Ecto neural progenitor cell (in vitro differentiated cells): ENCODE measurements around the gene LIN9.
"Not testable (repeated sequence)": the region's sequence is repeated elsewhere in the genome, so short reads cannot be mapped to it uniquely, and the experiment has no call there.

Source experiments
- DNase-seq: peaks from one replicate; pipeline ENCODE4 v3.0.0-alpha.2; 2018; ENCODE audit warnings: low spot score

The LIN9 gene

GRCh38 chr1:226211181-226211821, 97.7 kb downstream of the LIN9 start:
- DNase-seq: no peak

DNA sequence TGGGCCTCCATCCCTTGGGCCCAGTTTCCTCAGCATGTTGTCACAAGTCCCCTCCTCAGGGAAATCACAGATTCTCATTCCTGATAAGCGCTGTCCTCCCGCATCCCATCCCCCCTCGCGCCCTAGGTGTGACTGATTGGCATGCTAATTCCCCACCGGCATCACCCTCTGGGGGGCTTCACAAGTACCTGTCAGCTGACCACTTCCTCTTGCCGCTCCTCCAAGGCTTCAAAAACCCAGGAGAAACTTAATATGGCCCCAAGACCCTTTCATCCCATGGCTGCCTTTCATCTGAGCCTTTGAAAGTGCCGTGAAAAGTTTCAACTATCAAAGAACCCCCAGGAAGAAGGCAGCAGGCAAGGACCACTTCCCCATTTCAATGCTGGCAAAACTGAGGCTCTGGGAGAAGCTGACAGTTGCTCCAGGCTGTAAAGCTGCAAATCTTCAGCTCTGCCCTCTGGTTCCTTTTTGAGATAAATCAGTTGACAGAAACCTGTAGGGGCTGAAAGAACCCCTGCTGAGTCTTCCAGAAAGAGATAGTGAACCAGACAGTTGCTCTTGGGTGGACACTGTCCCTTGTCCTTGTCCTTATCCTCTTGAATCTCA, 98.3 kb downstream of the LIN9 start:
- no peak for DNase-seq

- no peak for DNase-seq
Measured at GRCh38 chr1:226209307-226210059, 99.5 kb downstream of the LIN9 start.

DNA sequence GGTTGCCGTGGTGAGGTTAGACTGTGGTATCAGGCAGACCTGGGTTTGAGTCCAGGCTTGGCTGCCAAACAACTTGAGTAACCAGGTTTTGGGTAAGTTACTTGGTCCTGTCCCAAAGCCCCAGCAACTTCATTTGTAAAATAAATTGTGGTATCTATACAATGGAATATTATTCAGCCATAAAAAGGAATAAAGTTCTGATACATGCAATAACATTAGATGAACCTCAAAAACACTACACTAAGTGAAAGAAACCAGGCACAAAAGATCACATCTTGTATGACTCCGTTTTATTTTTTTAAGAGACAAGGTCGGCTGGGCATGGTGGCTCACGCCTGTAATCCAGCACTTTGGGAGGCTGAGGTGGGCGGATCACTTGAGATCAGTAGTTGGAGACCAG, 101.9 kb downstream of the LIN9 start:
- DNase-seq: no peak

- DNase-seq: no peak
Measured at GRCh38 chr1:226204198-226204597, 104.8 kb downstream of the LIN9 start.

DNA sequence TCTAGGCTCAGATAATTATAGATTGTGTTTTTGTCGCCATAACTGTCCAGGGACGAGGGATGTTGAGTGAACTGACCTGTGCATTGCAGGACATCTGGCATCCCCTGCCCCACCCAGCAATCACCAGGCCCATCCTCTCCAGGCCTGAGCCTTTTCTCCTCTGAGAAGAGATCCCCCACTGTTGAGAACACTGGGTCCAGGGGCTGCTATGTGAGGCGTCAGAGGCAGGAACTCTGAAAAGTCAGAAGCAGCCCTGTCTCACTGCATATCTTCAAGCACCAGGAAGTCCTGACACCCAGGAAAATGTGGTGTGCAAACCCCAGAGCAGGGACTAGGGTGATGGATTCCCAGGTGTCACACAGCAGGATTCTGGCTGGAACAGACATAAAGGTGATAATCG, 105.3 kb downstream of the LIN9 start:
- no peak for DNase-seq

DNA sequence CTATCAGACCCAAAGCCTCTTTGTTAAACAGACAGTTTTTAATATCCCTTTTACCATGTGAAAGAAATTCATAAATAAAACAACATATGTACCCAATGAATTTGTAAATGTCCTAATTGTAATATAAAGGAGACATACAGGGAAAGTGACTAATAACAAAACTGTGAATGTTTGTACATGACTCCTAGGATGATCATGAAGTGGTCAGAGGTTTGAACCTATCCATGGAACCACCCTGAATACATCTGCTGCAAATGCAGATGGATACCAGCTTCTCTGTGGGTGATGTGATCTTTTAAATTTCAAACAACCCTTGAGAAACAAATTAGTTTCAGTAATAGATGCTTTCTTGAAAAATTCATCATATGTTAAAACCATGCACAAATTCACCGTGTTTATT, 105.7 kb downstream of the LIN9 start:
- no peak for DNase-seq

DNA sequence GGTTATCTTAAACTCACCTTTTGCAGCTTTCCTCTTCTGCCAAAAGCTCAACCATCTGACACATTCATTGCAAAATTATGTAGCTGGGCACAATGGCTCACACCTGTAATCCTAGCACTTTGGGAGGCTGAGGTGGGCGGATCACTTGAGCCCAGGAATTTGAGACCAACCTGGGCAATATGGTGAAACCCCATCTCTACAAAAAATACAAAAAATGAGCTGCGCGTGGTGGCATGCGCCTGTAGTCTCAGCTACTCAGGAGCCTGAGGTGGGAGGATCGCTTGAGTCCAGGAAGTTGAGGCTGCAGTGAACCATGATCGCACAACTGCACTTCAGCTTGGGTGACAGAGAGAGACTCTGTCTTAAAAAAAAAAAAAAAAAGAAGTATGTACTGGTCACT, 106.3 kb downstream of the LIN9 start:
- not testable (repeated sequence) for DNase-seq

- no peak for DNase-seq
Measured at GRCh38 chr1:226202246-226202645, 106.7 kb downstream of the LIN9 start.

- no peak for DNase-seq
Measured at GRCh38 chr1:226201029-226201593, 107.9 kb downstream of the LIN9 start.

DNA sequence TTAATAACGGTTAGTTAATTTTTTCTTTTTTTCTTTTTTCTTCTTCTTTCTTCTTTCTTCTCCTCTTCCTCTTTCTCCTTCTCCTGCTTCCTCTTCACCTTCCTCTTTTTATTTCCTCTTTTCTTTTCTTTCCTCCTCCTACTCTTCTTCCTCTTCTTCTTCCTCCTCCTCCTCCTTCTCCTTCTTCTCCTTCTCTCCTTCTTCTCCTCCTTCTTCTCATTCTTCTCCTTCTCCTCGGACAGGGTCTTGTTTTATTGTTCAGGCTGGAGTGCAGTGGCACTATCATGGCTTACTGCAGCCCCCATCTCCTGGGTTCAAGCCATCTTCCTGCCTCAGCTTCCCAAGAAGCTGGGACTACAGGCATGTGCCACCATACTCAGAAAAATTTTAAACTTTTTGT, 109.0 kb downstream of the LIN9 start:
- DNase-seq: no peak

DNA sequence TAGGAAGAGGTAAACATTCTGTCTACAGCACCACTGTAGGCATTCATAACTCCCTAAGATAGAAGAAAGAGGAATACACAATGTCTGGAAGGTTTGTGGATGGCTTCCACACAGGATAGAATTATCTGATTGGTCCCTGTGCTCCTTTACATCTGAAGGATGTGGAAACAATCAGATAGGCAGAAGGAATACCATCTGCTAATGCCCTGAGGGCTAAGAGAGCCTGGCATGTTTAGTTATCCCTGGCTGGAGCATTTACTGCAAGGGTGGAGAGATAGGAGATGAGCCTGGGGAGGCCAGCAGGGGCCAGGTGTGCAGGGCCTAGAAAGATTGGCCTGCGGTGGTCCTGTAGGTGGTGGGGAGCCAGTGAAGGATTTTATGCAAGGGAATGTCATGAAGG, 113.8 kb downstream of the LIN9 start:
- DNase-seq: no peak

- no peak for DNase-seq
Measured at GRCh38 chr1:226187380-226187779, 121.6 kb downstream of the LIN9 start.

DNA sequence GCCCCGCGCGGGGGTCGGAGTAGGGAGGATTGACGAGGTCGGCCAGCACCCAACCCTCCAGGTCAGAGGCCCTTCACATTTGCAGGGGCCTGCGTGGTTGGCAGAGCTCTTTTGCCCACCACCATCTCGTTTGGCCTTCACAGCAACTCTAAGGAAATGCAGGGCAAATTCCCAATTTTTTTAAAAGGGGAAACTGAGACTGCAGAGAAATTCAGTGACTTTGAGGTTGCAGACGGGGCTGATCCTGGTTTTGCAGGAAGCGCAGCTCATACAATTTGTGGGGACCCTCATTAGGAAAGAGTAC, 122.0 kb downstream of the LIN9 start:
- no peak for DNase-seq

DNA sequence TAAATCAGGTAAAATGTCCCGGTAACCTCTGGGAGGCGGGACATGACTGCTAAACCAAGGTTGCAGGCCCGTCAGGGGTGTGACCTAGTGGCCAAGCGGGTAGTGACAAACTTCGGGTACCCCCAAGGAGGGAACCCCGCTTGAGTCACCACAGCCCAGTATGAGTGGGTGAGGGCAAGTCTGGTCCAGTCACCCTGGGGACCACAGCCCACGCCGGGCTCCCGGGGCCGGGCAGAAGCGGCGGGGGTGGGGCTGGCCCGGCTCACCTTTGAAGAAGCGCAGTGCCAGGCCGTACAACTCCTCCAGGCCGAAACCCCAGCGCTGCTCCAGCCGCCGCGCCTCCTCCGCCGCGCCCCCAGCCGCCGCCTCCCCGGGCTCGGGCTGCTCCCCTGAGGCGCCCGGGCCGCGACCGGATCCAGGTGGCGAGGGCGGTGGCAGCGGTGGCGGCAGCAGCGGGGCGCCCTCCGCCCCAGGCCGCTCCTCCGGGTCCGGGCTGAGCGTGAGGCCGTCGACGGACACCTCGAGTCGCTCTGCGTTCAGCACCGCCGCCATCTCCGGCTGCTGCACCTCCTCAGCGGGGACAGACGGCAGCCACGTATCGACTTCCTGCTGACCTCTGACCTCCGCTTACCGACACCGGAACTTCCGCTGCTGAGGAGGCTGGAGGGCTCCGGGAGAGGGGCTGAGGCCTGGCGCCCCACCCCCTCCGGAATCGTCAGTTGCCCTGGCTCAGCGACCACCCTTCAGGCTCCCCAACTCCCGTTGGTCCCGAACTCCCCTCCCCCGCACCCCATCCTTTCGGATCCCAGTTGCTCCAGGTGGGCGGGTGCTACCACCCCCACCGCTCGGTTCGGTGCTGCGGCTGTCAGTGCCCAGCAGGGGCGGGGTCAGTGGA, 122.6 kb downstream of the LIN9 start, which contains the start of gene ACBD3:
TSS of gene ACBD3 (minus strand) at position 618 of the 895 bp plus-strand sequence. CDS start at position 552, 66 bp downstream.
- peak; percentile 90 for DNase-seq

GRCh38 chr1:226185141-226186036, 123.6 kb downstream of the LIN9 start:
- no peak for DNase-seq

DNA sequence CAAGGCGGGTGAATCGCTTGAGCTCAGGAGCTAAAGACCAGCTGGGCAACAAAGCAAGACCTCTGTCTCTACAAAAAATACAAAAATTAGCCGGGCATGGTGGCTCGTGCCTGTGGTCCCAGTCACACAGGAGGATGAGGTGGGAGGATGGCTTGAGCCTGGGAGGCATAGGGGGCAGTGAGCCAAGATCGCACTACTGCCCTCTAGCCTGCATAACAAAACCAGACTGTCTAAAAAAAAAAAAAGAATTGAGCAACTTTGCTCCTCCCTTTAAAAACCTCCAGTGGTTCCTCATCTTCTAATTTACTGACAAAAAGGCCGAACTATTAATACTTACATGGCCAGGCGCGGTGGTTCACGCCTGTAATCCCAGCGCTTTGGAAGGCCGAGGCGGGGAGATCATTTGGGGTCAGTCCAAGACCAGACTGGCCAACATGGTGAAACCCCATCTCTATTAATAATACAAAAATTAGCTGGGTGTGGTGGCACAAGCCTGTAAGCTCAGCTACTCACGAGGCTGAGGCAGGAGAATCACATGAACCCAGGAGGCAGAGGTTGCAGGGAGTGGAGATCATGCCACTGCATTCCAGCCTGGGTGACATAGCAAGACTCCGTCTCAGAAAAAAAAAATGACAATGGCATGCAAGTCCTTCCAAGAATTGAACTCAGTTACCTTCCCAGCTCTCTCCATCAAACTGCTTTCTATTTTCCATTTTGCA, 126.8 kb downstream of the LIN9 start:
- no peak for DNase-seq
